ENCODE measurements around the gene SLC25A25.

SLC25A25 gene

DNA sequence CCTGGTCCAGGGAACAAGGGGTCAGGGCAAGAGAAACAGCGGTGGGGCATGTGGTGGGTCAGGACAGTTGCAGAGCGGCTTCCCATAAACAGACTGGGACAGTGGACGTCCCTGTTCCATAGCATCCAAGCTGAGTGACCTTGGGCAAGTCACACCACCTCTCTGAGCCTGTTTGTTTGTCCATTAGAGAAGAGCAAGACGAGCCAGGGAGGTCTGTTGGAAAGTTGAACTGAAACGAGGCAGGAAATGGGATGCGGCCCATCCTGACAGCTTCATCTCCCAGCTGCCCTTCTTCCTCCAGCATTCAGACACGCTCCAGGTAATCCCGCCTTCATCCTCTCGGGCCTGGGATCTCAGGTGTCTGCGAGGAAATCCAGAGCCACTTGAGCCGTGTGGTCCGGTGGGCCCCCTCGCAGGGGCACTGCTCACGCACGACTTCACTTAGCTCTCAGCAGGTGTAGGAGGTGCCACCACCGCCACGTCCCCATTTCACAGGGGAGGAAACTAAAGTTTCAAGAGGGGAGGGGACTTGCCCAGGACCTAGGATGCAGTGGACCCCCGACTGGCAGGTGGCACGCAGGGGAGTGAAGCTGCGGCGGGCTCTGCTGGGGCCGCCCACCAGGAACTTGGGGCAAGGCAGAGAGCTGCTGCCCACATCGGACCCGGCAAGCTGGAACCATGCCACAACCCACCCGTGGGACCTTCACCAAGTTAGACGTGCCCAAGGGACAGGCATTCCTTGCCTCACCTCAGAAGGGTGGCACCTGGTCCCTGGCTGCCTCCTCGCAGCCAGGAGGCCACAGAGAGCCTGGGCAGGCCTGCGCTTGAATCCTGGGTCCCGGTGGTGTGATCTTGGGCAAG lies 46.5 kb downstream of the SLC25A25 start:
- no peak for DNase-seq

DNA sequence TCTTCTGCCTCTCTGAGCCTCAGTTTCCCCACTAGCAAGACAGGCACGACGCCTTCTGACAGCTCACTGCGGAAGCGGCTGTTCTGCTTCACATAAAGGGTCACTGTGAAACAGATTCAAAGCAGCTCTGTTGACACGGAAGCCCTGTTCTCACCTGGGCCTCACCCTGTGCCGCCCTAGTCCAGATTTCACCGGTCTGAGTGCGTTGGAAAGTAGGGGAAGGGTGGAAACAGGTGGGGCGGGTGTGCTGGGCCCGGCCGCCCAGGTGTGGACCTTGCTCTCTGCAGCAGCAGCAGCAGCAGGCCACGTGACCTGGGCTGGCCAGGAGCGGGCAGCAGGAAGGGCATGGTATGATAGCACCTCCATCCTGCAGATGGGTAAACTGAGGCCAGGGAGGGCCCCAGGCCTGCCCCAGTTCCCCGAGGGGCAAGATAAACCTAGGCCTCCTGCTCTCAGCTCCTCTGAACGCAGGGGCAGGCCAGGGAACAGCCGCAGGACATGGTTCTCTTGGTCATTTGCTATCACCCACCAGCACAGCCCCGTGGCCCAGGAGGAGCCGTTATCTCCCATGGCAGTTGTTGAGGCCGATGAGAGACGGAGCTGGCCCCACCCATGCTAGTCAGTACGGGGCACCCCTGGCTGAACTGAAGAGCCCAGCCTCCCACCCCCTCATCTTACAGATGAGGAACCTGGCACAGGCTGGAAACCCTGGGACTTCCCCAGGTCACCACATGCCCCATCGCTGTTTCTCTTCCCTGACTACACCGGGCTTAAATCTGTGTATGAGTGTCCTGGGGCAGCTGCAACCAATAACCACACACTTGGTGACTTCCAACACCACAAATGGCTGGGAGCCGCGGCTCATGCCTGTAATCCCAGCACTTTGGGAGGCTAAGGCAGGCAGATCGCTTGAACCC lies 47.4 kb downstream of the SLC25A25 start:
- peak; percentile 26 for DNase-seq

DNA sequence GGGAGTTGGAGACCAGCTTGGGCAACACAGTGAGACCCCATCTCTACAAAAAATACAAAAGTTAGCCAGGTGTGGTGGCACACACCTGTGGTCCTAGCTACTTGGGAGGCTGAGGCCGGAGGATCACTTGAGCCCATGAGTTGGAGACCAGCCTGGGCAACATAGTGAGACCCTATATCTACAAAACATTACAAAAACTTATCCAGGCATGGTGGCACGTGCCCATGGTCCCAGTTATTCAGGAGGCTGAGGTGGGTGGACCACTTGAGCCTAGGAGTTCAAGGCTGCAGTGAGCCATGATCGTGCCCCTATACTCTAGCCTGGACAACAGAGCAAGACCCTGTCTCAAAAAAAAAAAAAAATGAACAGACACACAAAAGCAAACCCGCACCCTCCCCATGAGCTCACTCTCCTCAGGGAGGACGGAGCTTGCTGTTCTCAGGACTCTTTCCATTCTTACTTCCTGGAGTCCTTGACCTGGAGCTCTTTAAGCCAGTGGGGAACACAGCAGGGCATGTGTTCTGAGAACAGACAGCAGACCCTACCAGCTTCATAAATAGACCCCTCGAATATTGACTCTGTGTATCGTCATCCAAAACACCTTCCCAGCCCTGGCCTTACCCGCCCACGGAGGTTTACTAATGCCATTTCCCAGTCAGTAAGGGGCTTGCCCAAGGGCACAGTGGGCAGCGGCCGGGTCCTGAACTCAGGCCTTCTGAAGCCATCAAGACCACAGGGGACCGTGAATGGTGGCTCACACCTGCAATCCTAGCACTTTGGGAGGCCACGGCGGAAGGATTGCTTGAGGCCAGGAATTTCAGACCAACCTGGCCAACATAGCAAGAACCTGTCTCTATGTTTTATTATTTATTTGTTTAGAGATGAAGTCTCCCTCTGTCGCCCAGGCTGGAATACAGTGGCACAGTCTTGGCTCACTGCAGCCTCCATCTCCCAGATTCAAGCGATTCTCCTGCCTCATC lies 48.4 kb downstream of the SLC25A25 start:
- DNase-seq, result no peak

DNA sequence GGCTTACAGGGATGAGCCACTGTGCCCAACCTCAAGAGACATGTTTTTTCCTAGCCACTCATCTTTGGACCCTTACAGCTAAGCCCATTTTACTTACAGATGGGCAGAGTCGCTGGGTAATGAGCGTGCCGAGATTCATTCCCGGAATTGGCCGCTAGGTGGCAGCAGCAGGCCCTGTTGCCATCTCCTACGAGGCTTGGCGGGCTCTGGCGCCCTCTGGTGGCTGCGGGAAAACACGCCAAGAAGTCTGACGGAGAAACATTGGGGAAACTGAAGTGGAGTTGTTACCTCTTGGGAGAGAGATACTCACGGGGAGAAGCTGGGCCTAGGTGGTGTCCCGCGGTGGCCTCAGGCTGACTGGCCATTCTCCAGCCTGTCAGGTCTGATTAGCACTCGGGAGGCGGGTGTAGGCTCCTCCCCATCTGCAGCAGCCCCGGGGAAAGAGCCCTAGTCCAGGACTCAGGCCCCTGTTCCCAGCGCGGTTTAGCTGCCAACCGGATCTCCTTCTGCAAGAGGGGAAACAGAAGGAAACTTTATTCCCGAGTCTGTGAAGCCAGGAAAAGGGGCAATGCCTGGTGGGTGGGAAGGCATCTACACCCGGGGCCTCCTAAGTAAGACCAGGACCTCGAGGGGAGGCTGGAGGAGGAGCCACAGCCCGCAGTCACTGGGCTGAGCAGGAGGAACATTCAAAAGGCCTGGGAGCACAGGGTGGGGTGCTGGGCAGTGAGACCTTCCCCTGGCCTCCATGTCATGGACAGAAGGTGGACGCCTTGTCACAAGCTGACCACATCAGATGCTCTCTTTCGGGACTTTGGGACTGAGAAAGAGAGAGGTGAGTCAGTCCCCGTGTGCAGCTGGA lies 49.8 kb downstream of the SLC25A25 start:
- DNase-seq, result peak; percentile 98

DNA sequence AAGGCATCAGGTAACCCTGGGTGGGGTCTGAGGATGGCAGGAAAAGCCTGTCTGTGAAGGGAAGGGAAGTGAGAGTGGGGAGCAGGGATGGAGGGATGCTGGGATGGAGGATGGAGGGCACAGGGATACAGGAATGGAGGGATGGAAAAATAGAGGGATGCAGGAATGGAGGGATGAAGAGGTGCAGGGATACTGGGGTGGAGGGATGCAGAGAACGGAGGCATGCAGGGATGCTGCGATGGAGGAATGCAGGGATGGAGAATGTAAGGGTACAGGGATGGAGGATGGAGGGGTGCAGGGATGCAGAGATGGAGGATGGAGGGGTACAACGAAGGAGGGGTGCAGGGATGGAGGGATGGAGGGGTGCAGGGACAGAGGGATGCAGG lies 50.4 kb downstream of the SLC25A25 start:
- DNase-seq, result no peak

DNA sequence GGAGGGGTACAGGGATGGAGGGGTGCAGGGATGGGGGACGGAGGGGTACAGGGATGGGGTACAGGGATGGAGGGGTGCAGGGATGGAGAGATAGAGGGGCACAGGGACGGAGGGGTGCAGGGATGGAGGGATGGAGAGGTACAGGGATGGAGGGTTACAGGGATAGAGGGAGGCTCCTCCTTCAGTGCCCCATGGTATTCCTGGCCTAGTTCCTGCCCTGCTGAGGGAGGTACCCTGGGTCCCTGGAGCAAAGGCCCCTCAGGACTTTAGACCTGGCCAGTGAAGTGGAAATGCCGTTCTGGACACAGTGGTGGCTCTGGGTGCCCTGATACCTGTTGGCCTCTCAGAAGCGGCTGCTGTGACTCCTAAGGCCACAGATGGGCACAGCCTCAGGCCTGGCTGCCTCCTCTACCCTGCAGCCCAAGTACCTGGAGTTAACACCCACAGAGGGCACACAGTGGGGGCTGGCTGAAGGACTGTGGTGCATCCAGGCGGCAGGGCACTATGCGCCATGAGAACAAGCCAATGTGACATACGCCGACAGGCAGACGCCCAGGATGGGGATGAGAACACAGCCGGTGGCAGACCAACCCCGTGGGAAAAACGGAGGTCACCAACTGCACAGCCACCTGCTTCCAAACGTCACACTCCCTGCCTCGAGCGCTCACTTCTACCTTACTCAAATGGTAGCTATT lies 51.1 kb downstream of the SLC25A25 start:
- DNase-seq, result no peak

DNA sequence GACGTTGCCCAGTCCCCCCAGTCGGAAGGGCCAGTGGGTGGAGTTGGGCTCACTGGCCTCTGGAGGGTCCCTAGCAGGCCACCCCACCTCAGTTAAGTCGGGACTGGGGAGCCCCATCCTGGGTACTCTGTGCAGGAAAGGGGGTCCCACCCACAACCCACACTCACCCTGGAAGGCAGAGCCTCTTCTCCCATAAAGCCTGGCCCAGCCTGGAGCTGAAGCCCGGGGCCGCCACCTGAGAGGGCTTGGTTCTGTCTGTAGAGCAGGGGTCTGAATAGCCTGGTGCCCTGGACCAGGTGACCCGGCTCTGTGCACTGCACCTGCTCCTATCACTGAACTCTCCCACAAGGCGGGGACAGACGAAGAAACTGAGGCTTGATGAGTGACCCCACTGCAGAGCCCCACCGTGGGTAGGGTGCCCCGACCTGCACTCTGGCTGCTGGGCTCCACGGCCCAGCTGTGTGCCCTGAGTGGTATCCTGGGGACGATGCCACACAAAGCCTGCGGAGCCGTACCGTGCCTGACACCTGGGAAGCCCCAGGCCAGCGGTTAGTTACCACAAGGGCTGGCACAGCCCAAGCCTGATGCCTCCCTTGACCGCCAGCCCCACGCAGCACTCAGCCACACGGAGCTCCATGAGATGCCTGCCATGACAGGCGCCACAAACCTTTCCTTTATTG lies 52.2 kb downstream of the SLC25A25 start:
- no peak for DNase-seq

DNA sequence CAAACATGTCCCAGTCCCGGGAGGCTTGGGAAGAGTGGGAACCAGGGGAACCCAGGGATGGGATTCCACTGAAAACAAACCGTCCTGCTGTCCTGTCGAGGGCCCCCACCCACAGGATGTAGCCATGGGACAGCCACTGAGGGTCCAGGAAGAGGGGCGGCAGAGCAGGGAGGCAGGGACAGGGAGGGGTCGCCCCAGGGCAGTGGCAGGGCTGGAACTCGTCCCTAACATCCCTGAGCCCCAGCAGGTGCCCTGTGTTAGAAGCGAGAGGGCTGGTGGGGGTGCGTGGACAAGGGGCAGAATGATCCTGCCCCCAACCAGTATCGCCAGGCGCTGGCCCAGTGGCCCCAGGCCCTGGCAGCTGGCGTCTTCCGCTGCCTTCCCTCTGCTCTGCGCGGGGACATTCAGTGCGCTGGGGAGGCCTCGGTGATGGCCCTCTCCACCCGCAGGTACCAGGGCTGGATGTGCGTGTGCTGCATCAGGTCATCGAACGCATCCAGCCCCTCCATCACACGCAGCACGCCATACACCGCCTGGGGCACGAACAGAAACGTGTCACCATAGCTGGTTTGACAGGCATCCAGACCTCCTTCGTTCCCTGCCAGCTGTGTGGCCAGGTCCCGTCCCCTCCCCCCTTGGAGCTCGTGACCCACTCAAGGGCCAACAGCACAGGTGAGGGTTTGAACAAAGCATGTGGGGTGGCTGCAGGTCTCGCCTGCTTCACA lies 52.9 kb downstream of the SLC25A25 start:
- no peak for DNase-seq

DNA sequence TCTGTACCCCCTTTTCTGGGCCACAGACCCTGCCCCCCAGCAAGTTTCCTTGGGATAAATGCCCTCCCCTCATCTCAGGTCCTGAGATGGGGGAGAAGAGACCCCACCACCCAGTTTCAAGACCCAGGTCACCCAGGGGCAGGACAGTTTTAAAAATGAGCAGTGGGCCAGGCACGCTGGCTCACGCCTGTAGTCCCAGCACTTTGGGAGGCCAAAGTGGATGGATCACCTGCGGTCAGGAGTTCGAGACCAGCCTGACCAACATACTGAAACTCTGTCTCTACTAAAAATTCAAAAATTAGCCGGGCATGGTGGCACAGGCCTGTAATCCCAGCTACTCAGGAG lies 53.4 kb downstream of the SLC25A25 start:
- no peak for DNase-seq

DNA sequence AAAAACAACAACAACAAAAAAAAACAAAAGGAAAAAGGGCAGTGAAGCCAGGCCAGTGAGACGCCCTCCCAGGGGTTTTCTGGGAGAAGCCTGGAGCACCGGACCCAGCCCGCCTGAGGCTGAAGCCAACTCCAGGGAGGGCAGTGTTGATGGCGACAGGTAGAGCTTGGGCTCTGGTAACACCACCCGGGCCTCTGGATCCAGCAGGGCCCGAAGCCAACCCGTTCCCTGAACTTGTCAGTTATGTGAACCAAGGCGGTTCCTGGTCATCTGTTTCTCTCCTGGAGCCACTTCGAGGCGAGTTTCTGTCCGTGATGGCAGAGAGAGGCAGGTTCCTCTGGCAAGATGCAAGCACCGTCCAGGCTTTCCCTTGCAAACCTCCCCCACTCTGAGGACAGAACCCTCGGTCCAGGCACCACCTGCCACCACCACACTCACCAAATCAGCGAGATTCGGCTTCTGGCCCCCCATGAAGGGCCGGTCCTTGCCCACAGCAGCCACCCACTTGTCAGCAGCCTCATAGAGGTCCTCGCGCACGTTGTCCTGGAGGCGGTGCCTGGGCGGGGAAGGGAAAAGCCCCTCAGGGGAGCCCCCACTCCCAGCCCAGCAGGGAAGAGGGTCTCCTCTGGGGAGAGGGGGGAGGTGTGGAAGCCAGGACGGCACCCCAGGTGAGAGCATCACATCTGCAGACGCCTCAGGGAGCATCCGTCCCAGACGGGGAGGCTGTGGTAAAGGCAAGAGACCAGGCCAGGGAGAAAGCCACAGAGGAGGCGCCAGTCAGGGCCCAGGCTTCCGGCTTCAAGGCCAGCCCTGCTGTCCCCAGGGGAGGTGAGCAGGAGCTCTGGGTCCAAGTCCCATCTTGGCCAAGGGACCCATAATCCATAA lies 54.1 kb downstream of the SLC25A25 start:
- no peak for DNase-seq

DNA sequence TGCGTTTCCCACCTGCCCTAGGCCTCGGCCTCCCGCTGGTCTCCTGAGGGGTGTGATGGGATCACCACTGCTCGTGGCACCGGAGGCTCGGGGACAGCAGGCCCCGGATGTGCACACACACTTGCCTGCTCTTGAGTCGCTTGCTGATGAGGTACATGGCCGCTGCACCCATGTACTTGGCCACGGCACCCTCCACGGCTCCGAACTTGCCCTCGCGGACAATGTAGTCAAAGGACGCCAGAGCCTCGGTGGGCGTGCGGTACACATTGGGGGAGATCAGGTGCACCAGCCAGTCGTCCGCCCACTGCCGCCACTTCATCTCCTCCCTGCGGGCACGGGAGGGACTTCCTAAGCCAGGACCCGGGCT lies 54.8 kb downstream of the SLC25A25 start:
- DNase-seq, result no peak

DNA sequence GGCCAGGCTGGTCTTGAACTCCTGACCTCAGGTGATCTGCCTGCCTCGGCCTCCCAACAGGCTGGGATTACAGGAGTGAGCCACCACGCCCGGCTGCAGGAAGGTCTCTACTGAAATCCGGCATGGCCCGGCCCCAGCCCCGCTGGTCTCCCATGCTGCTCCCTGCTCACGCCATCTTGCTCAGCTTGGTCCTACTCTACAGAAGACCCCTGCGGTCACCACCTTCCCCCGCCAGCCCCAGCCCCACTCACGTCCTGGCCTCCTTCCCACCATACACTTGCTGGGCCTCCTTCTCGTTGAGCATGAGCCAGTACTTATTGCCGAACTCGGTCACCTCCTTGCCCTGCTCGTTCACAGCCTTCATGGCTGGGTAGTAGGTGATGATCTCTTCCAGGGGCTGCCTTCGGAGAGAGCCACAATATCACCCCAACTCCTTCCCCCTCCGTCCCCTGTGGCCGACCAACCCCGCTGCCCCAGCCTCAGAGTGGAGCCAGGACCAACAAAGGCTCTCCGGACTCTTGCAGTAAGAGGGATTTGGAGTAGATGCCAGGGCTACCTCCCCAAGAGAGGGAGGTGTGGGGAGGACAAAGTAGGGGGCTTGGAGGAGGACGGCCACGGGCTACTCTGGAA lies 55.5 kb downstream of the SLC25A25 start:
- no peak for DNase-seq

DNA sequence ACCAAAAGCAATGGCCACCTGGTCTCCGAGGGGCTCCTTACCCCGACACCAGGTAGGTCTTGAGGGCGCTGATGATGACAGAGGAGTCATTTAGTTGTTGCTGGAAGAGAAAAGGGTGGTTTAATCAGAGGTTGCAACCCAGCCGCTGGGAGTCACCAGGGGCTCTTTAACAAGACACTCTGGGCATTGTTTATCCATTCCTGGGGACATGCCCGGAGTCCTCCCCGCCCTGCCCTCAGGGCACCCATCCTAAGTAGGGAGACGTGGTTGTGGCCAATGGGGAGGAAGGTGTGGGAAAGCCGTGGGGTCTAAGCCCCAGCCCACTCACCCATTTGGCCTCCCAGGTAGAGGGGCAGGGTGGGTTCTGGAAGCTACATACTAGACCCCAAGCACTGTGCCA lies 56.4 kb downstream of the SLC25A25 start:
- DNase-seq, result no peak

DNA sequence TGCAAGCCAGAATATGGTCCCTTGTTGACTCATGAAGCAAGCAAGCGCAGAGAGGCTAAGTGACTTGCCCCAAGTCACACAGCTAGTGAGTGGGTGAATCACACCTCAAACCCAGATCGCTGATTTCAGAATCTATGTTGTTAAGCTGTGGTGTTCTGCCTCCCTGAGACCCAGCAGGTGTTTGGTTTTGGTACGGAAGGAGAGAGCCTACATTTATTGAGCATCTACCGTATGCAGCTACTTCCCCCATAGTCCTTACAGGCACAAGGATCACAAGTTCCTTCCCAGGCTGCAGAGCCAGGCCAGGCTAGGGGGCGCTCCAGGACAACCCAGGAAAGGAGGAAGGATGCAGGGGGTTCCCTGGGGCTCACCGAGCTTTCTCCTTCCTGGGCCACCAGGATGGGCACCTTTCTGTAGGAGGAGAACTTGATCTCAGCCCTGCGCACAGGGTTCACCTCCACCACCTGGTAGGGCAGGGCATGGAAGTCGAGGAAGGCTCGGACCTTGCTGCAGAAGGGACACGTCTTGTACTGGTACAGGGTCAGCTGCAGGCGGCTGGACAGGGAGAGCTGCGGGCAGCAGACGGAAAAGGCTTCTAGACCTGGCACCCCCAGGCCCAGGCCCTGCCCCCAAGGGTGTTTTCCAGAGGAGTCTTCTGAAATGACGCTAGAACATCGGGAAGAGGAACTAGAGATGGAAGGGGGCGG lies 57.0 kb downstream of the SLC25A25 start:
- DNase-seq, result peak; percentile 54

DNA sequence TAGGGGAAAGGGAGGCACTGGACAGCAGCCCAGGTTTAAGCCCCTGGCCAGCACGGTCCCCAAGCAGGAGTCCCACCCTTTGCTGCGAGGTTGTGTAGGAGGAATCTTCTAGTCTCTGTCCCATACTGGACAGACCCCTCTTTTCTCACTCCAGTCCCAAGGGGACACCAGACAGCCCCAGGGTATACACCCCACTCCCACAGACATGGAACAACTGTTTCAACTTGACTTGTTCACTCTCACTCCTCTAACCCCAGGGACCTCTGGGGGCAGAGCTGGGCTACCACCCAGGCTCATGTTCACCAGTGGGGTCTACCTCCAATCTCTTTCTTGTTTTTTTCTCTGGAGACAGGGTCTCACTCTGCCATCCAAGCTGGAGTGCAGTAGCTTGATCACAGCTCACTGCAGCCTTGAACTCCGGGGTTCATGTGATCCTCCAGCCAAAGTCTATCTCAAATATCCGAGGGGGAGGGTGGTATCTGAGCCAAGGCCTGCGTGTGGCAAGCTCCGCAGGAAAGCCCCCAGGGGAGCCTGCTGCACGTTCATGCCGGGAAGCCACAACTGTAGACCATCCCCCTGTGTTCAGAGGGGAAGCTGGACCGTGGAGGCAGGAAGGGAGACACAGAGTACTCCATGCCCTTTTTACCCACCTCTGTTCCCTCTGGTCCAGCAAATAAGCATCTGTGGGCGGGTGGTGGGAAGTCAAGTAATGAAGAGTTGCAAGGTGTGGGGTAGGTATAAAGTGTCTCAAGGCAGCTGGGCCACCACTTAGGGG lies 57.7 kb downstream of the SLC25A25 start:
- no peak for DNase-seq

DNA sequence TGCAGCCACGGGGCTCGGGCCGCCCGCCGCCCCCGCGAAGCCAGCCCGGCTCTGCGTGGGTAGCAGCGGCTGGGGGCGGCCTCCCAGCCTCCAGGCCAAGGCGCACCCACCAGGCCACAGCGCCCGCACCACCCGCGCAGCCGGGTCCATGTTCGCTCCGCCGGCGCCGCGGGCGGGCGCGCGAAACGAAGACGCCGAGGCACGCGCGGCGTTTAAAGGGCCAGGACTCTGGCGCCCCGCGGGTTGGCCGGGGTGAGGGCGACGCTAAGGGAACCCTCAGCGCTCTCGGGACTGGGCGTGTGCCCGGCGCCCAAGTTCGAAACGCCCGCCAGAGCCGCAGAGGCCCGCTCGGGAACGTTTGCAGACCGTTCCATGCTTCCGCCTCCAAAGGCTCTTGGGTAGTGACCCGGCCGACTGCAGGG lies 59.5 kb downstream of the SLC25A25 start, which contains the start of gene PTGES2:
PTGES2 (minus strand) TSS at position 162 of the 422 bp plus-strand sequence; CDS start at position 150, 12 bp downstream.
- DNase-seq, result peak; percentile 86

Data from stimulated activated CD4-positive, alpha-beta T cell treated with anti-CD3 and anti-CD28 coated beads, Interleukin-15, amount 100 ng/mL, for 24 hours (primary cell).